ENCODE results near the gene SGO2. TPM values are rescaled to one million over a fixed set of nuclear protein-coding genes. Genes with fewer than 3 reads are reported as not detected.

The SGO2 gene
- 8.8 to 10.7 TPM (median 9.2 TPM) in 3 replicates for total RNA-seq

GRCh38 chr2:200525882-200526651 is at the start of gene SGO2:
Gene SGO2 (plus strand): TSS chr2:200526207. CDS start chr2:200532976, 6,769 bp downstream.
- H3K9me3 Mint-ChIP-seq: no peaks in the 10 kb centered on the region
- no peaks in the 10 kb centered on the region for H3K36me3 Mint-ChIP-seq

GRCh38 chr2:200476836-200477235 is 49.2 kb upstream of the SGO2 start:
- Mint-ChIP-seq H3K36me3 (peaks cover 24% of the 10 kb centered on the region), H3K4me1 (peaks cover 22% of the 10 kb centered on the region), H3K27me3 (ENCODE audit: low read depth) (no peaks in the 10 kb centered on the region), H3K27ac (no peak overlapping the region), H3K4me3 (no peak overlapping the region), H3K9me3 (no peaks in the 10 kb centered on the region)
- DNase-seq (ENCODE audit: low spot score in 2 of 2, unreplicated experiment in 2 of 2): no peak
- TF ChIP-seq CTCF (IDR thresholded peaks at IDR 0.05; ENCODE audit: unreplicated experiment): no peak

More at GRCh38 chr2:200525882-200526651, at the start of gene SGO2:
- Mint-ChIP-seq H3K4me1 (peaks cover 15% of the 10 kb centered on the region), H3K27me3 (ENCODE audit: low read depth) (peaks cover 10% of the 10 kb centered on the region), H3K27ac (peak within 1 kb of the TSS; percentile 54), H3K4me3 (peak within 1 kb of the TSS; percentile 92)
- no peak for TF ChIP-seq CTCF (IDR thresholded peaks at IDR 0.05; ENCODE audit: unreplicated experiment)
- peak; percentile 78 to 91 for DNase-seq (ENCODE audit: low spot score in 2 of 2, unreplicated experiment in 2 of 2)

GRCh38 chr2:200477667-200478131 is 48.3 kb upstream of the SGO2 start:
- H3K9me3 Mint-ChIP-seq: no peaks in the 10 kb centered on the region
- no peak for DNase-seq (ENCODE audit: low spot score in 2 of 2, unreplicated experiment in 2 of 2)
- H3K4me1 Mint-ChIP-seq: peaks cover 27% of the 10 kb centered on the region
- TF ChIP-seq CTCF (IDR thresholded peaks at IDR 0.05; ENCODE audit: unreplicated experiment): no peak
- H3K27ac Mint-ChIP-seq: no peak overlapping the region
- H3K36me3 Mint-ChIP-seq: peaks cover 21% of the 10 kb centered on the region
- no peak overlapping the region for H3K4me3 Mint-ChIP-seq
- no peaks in the 10 kb centered on the region for H3K27me3 Mint-ChIP-seq (ENCODE audit: low read depth)

GRCh38 chr2:200479692-200480265 is 46.2 kb upstream of the SGO2 start:
- H3K27ac Mint-ChIP-seq: peak overlapping the region; percentile 87
- H3K4me3 Mint-ChIP-seq: no peak overlapping the region
- no peak for TF ChIP-seq CTCF (IDR thresholded peaks at IDR 0.05; ENCODE audit: unreplicated experiment)
- peaks cover 36% of the 10 kb centered on the region for H3K4me1 Mint-ChIP-seq
- DNase-seq (ENCODE audit: low spot score in 2 of 2, unreplicated experiment in 2 of 2): no peak
- H3K9me3 Mint-ChIP-seq: no peaks in the 10 kb centered on the region
- no peaks in the 10 kb centered on the region for H3K27me3 Mint-ChIP-seq (ENCODE audit: low read depth)
- H3K36me3 Mint-ChIP-seq: peaks cover 16% of the 10 kb centered on the region

- no peaks in the 10 kb centered on the region for H3K27me3 Mint-ChIP-seq (ENCODE audit: low read depth)
- TF ChIP-seq CTCF (IDR thresholded peaks at IDR 0.05; ENCODE audit: unreplicated experiment): no peak
- H3K9me3 Mint-ChIP-seq: no peaks in the 10 kb centered on the region
- H3K4me3 Mint-ChIP-seq: no peak overlapping the region
- H3K27ac Mint-ChIP-seq: peak overlapping the region; percentile 86
- no peak for DNase-seq (ENCODE audit: low spot score in 2 of 2, unreplicated experiment in 2 of 2)
- H3K36me3 Mint-ChIP-seq: peaks cover 8% of the 10 kb centered on the region
- peaks cover 52% of the 10 kb centered on the region for H3K4me1 Mint-ChIP-seq
These were observed 43.8 kb upstream of the SGO2 start for GRCh38 chr2:200482194-200482593.

All from mesothelial cell of epicardium (in vitro differentiated cells).